HCT116 (cell line): Measurements from ENCODE around the gene TARS1.

Experiments used
- CTCF ChIP-seq, 3 experiments: fragments of 200-600 bp in 1 of 3; sonication (generic) in 1 of 3; IDR thresholded peaks in 2 of 3; conservative IDR thresholded peaks in 1 of 3; 2 replicates each; pipeline ENCODE4 v1.5.1; 2012 to 2017; ENCODE audit warnings: low read depth in 2 of 3, low read length in 2 of 3, antibody characterized with exemption in 1 of 3, borderline replicate concordance in 1 of 3, control low read depth in 1 of 3, mild to moderate bottlenecking in 1 of 3, mixed read lengths in 1 of 3, mixed run types in 1 of 3, moderate library complexity in 1 of 3; ENCODE audit not compliant: insufficient read depth in 1 of 3
- EZH2phosphoT487 ChIP-seq: fragments of 200-600 bp; IDR thresholded peaks from 2 replicates; pipeline ENCODE4 v1.6.1; 2018; ENCODE audit warnings: antibody characterized with exemption, borderline replicate concordance
- REST ChIP-seq: IDR thresholded peaks from 2 replicates; pipeline ENCODE4 v1.6.1; 2012; ENCODE audit warnings: low read depth

GRCh38 chr5:33462456-33462855 lies 21.7 kb downstream of the TARS1 start:
- TF ChIP-seq REST, result no peak
- no peak for TF ChIP-seq CTCF (IDR thresholded peaks at IDR 0.05 in 2 of 3, conservative IDR thresholded peaks at IDR 0.05 in 1 of 3; ENCODE audit: borderline replicate concordance in 1 of 3, insufficient read depth in 1 of 3, low read depth in 2 of 3, low read length in 2 of 3)
- TF ChIP-seq EZH2phosphoT487, result no peak
